HepG2 (cell line): ENCODE results near the gene PLPP3. TPM values are rescaled to one million over a fixed set of nuclear protein-coding genes. Genes with fewer than 3 reads are reported as not detected.

Experiments used
- MED8 ChIP-seq: sonication (generic); formaldehyde crosslinking; IDR thresholded peaks from 2 replicates; pipeline ENCODE4 v1.8.1; 2023; ENCODE audit warnings: mild to moderate bottlenecking, missing genetic modification reagents; ENCODE audit not compliant: insufficient replicate concordance
- NR1H2 ChIP-seq: sonication (generic); formaldehyde crosslinking; IDR thresholded peaks from 2 replicates; pipeline ENCODE4 v1.8.1; 2022; ENCODE audit warnings: low read depth, missing genetic modification reagents, borderline replicate concordance
- TAF15 ChIP-seq: fragments of 200-400 bp; formaldehyde crosslinking; IDR thresholded peaks from one replicate; pipeline ENCODE4 v1.6.1; 2018; ENCODE audit warnings: mild to moderate bottlenecking, low read depth, low read length; ENCODE audit not compliant: poor library complexity, severe bottlenecking
- TBL1XR1 ChIP-seq: fragments of 150-350 bp; IDR thresholded peaks from 2 replicates; pipeline ENCODE4 v1.6.1; 2014; ENCODE audit warnings: borderline replicate concordance, low read length; ENCODE audit not compliant: partially characterized antibody
- ZMYM2 ChIP-seq: sonication (generic); formaldehyde crosslinking; IDR thresholded peaks from 2 replicates; pipeline ENCODE4 v1.8.0; 2022; ENCODE audit warnings: mild to moderate bottlenecking, missing genetic modification reagents
- ZNF567 ChIP-seq: sonication (generic); formaldehyde crosslinking; IDR thresholded peaks from 2 replicates; pipeline ENCODE4 v1.8.1; 2023; ENCODE audit warnings: mild to moderate bottlenecking, missing genetic modification reagents, borderline replicate concordance
- ZNF777 ChIP-seq: sonication (generic); formaldehyde crosslinking; IDR thresholded peaks from 2 replicates; pipeline ENCODE4 v1.4.0; 2020; ENCODE audit warnings: missing genetic modification reagents
- ZNF883 ChIP-seq: sonication (generic); formaldehyde crosslinking; IDR thresholded peaks from 2 replicates; pipeline ENCODE4 v1.5.1; 2020; ENCODE audit warnings: mild to moderate bottlenecking, missing genetic modification reagents; ENCODE audit errors: not compliant biosample characterization
- polyA plus RNA-seq, 8 experiments: library from polyadenylated mRNA; depleted of rRNA in 3 of 8; stranded (reverse) in 7 of 8; unstranded in 1 of 8; fragments of >200 nt; fragmentation: Illumina TruSeq in 4 of 8; extraction: Trizol in 4 of 8; gene quantifications; 2 replicates each; pipeline versions ENCODE4 v1.2.1 to v1.2.3, GENCODE V29; 2011 to 2016; ENCODE audit warnings: low read depth in 4 of 8, missing spikeins in 1 of 8, mixed read lengths in 1 of 8; ENCODE audit not compliant: insufficient read depth in 1 of 8
- total RNA-seq, 5 experiments: library from RNA; depleted of rRNA; stranded (reverse); fragments of >200 nt; fragmentation: Illumina TruSeq; extraction: Trizol; gene quantifications; 2 replicates each; pipeline ENCODE4 v1.2.3, GENCODE V29; 2016; ENCODE audit warnings: low read depth in 1 of 5
- TF ChIP-seq, protein P1 (sequence below), 2 experiments: sonication (generic) in 1 of 2; formaldehyde crosslinking in 1 of 2; IDR thresholded peaks; 2 replicates each; pipeline versions ENCODE4 v1.4.0 to v1.6.1; 2018 to 2020; ENCODE audit warnings: missing genetic modification reagents in 2 of 2, borderline replicate concordance in 1 of 2, low read depth in 1 of 2, mild to moderate bottlenecking in 1 of 2, missing biosample characterization in 1 of 2
- TF ChIP-seq, protein P2 (sequence below): IDR thresholded peaks from 2 replicates; pipeline ENCODE4 v1.6.1; 2018; ENCODE audit warnings: missing genetic modification reagents, mild to moderate bottlenecking, missing compliant biosample characterization
- TF ChIP-seq, protein P3 (sequence below): sonication (generic); formaldehyde crosslinking; IDR thresholded peaks from 2 replicates; pipeline ENCODE4 v1.4.0; 2020; ENCODE audit warnings: missing genetic modification reagents
- TF ChIP-seq, protein P4 (sequence below): sonication (generic); formaldehyde crosslinking; IDR thresholded peaks from 2 replicates; pipeline ENCODE4 v1.5.1; 2020; ENCODE audit warnings: mild to moderate bottlenecking, missing genetic modification reagents, borderline replicate concordance

PLPP3 gene
- total and polyA plus RNA-seq, 2 of the 13 experiments (the other 11 are each of a cell fraction or from before 2014, with no cell fraction given): 49.7 to 65.8 TPM

DNA sequence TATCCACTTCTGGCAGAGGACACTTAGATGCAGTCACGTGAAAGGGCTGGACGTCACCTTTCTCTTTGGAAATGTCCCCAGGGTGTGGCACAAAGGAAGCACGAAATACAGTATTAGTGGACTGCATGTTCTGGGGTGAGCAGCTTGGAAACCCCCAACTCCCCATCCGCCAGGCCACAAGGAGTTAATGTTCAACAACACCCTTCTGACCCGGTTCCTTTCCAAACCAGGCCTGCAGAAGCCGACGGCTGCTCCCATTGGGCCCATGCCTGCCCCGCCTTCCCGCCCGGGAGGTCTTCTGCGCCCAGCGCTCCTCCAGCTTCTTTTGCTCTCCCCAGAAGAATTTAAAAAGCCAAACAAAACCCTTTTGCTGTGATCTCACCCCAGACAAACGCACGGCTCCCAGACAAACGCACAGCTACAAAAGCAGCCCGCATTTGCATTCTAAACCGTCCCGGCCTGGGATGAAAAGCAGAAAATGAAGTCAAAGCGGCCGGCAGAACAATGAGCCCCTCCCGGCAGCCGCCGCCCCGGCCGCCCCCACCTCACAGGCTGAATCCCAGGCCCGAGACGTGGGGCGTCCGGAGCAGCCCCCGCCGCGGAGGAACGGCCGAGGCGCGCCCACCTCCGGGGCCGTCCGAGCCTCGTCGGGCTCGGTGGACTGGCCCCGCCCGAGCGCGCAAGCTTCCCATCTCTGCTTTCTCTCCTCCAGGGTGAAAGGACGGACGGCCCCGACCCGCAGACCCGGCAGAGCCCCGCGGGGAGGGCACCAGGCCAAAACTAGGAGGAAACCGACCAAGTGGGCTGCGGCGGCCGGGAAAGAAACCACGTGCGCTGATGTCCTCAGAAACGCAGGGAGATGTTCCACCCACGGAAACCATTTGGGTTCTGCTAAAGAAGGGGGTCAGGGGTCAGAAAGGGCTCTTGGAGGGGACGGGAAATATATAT, 101.9 kb downstream of the PLPP3 start (continued):
- TF ChIP-seq, protein P1, sequence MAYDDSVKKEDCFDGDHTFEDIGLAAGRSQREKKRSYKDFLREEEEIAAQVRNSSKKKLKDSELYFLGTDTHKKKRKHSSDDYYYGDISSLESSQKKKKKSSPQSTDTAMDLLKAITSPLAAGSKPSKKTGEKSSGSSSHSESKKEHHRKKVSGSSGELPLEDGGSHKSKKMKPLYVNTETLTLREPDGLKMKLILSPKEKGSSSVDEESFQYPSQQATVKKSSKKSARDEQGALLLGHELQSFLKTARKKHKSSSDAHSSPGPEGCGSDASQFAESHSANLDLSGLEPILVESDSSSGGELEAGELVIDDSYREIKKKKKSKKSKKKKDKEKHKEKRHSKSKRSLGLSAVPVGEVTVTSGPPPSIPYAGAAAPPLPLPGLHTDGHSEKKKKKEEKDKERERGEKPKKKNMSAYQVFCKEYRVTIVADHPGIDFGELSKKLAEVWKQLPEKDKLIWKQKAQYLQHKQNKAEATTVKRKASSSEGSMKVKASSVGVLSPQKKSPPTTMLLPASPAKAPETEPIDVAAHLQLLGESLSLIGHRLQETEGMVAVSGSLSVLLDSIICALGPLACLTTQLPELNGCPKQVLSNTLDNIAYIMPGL (CRISPR knock-in tag; IDR thresholded peaks at IDR 0.05; ENCODE audit: borderline replicate concordance in 1 of 2, low read depth in 1 of 2): peak in 1 of 2 experiments; percentile 57; a peak in 1 of 4 replicates
- TF ChIP-seq ZNF883 (no peak), ZNF777 (CRISPR knock-in tag) (peak; percentile 61), MED8 (CRISPR knock-in tag) (peak; percentile 23), ZNF567 (no peak), TBL1XR1 (no peak), NR1H2 (no peak), ZMYM2 (no peak), TAF15 (no peak)
- TF ChIP-seq, protein P2, sequence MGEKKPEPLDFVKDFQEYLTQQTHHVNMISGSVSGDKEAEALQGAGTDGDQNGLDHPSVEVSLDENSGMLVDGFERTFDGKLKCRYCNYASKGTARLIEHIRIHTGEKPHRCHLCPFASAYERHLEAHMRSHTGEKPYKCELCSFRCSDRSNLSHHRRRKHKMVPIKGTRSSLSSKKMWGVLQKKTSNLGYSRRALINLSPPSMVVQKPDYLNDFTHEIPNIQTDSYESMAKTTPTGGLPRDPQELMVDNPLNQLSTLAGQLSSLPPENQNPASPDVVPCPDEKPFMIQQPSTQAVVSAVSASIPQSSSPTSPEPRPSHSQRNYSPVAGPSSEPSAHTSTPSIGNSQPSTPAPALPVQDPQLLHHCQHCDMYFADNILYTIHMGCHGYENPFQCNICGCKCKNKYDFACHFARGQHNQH (CRISPR knock-in tag): no peak; the same call in 1 of the 2 replicates
- TF ChIP-seq, protein P3, sequence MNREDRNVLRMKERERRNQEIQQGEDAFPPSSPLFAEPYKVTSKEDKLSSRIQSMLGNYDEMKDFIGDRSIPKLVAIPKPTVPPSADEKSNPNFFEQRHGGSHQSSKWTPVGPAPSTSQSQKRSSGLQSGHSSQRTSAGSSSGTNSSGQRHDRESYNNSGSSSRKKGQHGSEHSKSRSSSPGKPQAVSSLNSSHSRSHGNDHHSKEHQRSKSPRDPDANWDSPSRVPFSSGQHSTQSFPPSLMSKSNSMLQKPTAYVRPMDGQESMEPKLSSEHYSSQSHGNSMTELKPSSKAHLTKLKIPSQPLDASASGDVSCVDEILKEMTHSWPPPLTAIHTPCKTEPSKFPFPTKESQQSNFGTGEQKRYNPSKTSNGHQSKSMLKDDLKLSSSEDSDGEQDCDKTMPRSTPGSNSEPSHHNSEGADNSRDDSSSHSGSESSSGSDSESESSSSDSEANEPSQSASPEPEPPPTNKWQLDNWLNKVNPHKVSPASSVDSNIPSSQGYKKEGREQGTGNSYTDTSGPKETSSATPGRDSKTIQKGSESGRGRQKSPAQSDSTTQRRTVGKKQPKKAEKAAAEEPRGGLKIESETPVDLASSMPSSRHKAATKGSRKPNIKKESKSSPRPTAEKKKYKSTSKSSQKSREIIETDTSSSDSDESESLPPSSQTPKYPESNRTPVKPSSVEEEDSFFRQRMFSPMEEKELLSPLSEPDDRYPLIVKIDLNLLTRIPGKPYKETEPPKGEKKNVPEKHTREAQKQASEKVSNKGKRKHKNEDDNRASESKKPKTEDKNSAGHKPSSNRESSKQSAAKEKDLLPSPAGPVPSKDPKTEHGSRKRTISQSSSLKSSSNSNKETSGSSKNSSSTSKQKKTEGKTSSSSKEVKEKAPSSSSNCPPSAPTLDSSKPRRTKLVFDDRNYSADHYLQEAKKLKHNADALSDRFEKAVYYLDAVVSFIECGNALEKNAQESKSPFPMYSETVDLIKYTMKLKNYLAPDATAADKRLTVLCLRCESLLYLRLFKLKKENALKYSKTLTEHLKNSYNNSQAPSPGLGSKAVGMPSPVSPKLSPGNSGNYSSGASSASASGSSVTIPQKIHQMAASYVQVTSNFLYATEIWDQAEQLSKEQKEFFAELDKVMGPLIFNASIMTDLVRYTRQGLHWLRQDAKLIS (CRISPR knock-in tag): no peak
- TF ChIP-seq, protein P4, sequence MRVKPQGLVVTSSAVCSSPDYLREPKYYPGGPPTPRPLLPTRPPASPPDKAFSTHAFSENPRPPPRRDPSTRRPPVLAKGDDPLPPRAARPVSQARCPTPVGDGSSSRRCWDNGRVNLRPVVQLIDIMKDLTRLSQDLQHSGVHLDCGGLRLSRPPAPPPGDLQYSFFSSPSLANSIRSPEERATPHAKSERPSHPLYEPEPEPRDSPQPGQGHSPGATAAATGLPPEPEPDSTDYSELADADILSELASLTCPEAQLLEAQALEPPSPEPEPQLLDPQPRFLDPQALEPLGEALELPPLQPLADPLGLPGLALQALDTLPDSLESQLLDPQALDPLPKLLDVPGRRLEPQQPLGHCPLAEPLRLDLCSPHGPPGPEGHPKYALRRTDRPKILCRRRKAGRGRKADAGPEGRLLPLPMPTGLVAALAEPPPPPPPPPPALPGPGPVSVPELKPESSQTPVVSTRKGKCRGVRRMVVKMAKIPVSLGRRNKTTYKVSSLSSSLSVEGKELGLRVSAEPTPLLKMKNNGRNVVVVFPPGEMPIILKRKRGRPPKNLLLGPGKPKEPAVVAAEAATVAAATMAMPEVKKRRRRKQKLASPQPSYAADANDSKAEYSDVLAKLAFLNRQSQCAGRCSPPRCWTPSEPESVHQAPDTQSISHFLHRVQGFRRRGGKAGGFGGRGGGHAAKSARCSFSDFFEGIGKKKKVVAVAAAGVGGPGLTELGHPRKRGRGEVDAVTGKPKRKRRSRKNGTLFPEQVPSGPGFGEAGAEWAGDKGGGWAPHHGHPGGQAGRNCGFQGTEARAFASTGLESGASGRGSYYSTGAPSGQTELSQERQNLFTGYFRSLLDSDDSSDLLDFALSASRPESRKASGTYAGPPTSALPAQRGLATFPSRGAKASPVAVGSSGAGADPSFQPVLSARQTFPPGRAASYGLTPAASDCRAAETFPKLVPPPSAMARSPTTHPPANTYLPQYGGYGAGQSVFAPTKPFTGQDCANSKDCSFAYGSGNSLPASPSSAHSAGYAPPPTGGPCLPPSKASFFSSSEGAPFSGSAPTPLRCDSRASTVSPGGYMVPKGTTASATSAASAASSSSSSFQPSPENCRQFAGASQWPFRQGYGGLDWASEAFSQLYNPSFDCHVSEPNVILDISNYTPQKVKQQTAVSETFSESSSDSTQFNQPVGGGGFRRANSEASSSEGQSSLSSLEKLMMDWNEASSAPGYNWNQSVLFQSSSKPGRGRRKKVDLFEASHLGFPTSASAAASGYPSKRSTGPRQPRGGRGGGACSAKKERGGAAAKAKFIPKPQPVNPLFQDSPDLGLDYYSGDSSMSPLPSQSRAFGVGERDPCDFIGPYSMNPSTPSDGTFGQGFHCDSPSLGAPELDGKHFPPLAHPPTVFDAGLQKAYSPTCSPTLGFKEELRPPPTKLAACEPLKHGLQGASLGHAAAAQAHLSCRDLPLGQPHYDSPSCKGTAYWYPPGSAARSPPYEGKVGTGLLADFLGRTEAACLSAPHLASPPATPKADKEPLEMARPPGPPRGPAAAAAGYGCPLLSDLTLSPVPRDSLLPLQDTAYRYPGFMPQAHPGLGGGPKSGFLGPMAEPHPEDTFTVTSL (CRISPR knock-in tag): no peak
